ENCODE results near the gene APOBEC4. TPM values are rescaled to one million over a fixed set of nuclear protein-coding genes. Genes with fewer than 3 reads are reported as not detected.

APOBEC4 gene
- total and polyA plus RNA-seq, 10 of the 15 experiments (the other 5 are each of a cell fraction or from before 2014, with no cell fraction given) = 0.04 to 0.25 (median 0.06) TPM; not detected in 5

DNA sequence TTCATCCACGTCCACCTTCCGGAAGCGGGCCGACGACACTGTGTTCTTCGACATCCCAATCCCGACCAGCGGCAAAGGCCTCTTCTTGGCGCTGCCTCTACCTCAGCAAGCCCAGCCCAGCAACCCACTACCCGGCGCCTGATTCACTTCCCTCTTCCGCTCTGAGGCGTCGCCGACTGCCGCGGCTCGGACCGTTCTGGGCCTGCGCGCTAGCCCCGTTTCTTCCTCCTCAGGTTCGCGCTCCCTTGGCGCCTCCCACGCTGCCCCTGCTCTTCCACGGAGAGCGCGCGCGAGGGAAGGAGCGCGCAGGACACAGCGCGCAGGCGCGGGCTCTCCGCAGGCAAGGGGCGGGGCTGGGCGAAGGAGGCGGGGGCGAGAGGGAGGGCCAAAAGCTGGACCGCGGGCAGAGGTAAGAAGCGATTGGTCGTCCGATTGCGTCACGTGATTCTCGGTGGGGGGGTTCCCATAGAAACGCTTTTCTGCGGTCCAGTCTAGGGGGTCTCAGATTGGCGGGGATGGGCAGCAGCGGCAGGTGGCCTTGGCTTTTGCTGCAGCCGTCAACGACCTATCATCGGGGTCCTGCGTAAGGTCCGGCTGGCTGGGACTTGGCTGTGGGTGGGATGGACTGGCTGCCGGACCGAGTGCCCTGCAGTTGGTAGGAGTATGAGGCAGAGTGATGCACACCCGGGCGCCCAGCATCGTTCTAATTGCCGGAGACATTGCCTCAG lies 17.3 kb downstream of the APOBEC4 start, which contains the start of gene ARPC5 (continued):
- TF ChIP-seq, protein P1, sequence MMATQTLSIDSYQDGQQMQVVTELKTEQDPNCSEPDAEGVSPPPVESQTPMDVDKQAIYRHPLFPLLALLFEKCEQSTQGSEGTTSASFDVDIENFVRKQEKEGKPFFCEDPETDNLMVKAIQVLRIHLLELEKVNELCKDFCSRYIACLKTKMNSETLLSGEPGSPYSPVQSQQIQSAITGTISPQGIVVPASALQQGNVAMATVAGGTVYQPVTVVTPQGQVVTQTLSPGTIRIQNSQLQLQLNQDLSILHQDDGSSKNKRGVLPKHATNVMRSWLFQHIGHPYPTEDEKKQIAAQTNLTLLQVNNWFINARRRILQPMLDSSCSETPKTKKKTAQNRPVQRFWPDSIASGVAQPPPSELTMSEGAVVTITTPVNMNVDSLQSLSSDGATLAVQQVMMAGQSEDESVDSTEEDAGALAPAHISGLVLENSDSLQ (IDR thresholded peaks at IDR 0.05) = peak; percentile 49
- TF ChIP-seq HCFC1 (IDR thresholded peaks at IDR 0.05; ENCODE audit: low read length) (no peak; the same call in 1 of the 2 replicates), EED (IDR thresholded peaks at IDR 0.05; ENCODE audit: low read depth) (peak; percentile 56; the same call in 1 of the 2 replicates), ZZZ3 (IDR thresholded peaks at IDR 0.05; ENCODE audit: control insufficient read depth, insufficient read length, low read depth) (no peak), CHD4 (IDR thresholded peaks at IDR 0.05) (no peak), RUNX3 (IDR thresholded peaks at IDR 0.05; ENCODE audit: low read length) (peak; percentile 72), TCF7 (IDR thresholded peaks at IDR 0.05; ENCODE audit: borderline replicate concordance) (no peak), RCOR1 (conservative IDR thresholded peaks at IDR 0.05; ENCODE audit: low read depth, low read length) (no peak), SUPT20H (IDR thresholded peaks at IDR 0.05; ENCODE audit: borderline replicate concordance, control insufficient read depth, low read depth, low read length) (no peak), MEF2A (IDR thresholded peaks at IDR 0.05; ENCODE audit: insufficient read depth, low read depth, low read length) (no peak), NR2C2 (IDR thresholded peaks at IDR 0.05; ENCODE audit: borderline replicate concordance, control insufficient read depth, insufficient read length, low read depth) (no peak), KAT2A (conservative IDR thresholded peaks at IDR 0.05; ENCODE audit: control insufficient read depth, low read depth, low read length) (no peak), ZNF207 (IDR thresholded peaks at IDR 0.05; ENCODE audit: borderline replicate concordance) (no peak), IRF4 (IDR thresholded peaks at IDR 0.05; ENCODE audit: low read depth, low read length) (no peak), NRF1 (conservative IDR thresholded peaks at IDR 0.05; ENCODE audit: low read depth, low read length) (peak; percentile 77)
- TF ChIP-seq, protein P2, sequence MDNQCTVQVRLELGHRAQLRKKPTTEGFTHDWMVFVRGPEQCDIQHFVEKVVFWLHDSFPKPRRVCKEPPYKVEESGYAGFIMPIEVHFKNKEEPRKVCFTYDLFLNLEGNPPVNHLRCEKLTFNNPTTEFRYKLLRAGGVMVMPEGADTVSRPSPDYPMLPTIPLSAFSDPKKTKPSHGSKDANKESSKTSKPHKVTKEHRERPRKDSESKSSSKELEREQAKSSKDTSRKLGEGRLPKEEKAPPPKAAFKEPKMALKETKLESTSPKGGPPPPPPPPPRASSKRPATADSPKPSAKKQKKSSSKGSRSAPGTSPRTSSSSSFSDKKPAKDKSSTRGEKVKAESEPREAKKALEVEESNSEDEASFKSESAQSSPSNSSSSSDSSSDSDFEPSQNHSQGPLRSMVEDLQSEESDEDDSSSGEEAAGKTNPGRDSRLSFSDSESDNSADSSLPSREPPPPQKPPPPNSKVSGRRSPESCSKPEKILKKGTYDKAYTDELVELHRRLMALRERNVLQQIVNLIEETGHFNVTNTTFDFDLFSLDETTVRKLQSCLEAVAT (IDR thresholded peaks at IDR 0.05) = peak; percentile 35; the same call in 1 of the 2 replicates
- TF ChIP-seq, protein P3, sequence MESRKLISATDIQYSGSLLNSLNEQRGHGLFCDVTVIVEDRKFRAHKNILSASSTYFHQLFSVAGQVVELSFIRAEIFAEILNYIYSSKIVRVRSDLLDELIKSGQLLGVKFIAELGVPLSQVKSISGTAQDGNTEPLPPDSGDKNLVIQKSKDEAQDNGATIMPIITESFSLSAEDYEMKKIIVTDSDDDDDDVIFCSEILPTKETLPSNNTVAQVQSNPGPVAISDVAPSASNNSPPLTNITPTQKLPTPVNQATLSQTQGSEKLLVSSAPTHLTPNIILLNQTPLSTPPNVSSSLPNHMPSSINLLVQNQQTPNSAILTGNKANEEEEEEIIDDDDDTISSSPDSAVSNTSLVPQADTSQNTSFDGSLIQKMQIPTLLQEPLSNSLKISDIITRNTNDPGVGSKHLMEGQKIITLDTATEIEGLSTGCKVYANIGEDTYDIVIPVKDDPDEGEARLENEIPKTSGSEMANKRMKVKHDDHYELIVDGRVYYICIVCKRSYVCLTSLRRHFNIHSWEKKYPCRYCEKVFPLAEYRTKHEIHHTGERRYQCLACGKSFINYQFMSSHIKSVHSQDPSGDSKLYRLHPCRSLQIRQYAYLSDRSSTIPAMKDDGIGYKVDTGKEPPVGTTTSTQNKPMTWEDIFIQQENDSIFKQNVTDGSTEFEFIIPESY (IDR thresholded peaks at IDR 0.05) = no peak
- TF ChIP-seq, protein P4, sequence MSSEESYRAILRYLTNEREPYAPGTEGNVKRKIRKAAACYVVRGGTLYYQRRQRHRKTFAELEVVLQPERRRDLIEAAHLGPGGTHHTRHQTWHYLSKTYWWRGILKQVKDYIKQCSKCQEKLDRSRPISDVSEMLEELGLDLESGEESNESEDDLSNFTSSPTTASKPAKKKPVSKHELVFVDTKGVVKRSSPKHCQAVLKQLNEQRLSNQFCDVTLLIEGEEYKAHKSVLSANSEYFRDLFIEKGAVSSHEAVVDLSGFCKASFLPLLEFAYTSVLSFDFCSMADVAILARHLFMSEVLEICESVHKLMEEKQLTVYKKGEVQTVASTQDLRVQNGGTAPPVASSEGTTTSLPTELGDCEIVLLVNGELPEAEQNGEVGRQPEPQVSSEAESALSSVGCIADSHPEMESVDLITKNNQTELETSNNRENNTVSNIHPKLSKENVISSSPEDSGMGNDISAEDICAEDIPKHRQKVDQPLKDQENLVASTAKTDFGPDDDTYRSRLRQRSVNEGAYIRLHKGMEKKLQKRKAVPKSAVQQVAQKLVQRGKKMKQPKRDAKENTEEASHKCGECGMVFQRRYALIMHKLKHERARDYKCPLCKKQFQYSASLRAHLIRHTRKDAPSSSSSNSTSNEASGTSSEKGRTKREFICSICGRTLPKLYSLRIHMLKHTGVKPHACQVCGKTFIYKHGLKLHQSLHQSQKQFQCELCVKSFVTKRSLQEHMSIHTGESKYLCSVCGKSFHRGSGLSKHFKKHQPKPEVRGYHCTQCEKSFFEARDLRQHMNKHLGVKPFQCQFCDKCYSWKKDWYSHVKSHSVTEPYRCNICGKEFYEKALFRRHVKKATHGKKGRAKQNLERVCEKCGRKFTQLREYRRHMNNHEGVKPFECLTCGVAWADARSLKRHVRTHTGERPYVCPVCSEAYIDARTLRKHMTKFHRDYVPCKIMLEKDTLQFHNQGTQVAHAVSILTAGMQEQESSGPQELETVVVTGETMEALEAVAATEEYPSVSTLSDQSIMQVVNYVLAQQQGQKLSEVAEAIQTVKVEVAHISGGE (CRISPR knock-in tag; IDR thresholded peaks at IDR 0.05) = peak; percentile 51; the same call in 1 of the 2 replicates
- TF ChIP-seq, protein P5, sequence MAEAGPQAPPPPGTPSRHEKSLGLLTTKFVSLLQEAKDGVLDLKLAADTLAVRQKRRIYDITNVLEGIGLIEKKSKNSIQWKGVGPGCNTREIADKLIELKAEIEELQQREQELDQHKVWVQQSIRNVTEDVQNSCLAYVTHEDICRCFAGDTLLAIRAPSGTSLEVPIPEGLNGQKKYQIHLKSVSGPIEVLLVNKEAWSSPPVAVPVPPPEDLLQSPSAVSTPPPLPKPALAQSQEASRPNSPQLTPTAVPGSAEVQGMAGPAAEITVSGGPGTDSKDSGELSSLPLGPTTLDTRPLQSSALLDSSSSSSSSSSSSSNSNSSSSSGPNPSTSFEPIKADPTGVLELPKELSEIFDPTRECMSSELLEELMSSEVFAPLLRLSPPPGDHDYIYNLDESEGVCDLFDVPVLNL (IDR thresholded peaks at IDR 0.05; ENCODE audit: low read depth, low read length) = peak; percentile 62
- TF ChIP-seq, protein P6, sequence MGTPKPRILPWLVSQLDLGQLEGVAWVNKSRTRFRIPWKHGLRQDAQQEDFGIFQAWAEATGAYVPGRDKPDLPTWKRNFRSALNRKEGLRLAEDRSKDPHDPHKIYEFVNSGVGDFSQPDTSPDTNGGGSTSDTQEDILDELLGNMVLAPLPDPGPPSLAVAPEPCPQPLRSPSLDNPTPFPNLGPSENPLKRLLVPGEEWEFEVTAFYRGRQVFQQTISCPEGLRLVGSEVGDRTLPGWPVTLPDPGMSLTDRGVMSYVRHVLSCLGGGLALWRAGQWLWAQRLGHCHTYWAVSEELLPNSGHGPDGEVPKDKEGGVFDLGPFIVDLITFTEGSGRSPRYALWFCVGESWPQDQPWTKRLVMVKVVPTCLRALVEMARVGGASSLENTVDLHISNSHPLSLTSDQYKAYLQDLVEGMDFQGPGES (IDR thresholded peaks at IDR 0.05) = no peak
